AG09309 (cell line): ENCODE results near the gene PLK2.

Experiments used
- DNase-seq: peaks from one replicate; pipeline ENCODE4 v3.0.0-alpha.2; 2010; ENCODE audit warnings: low read depth
- H3K4me3 ChIP-seq: 2 replicates; pipeline ENCODE4 v1.5.1; 2011; ENCODE audit warnings: mild to moderate bottlenecking, low read depth, low read length, moderate library complexity; ENCODE audit not compliant: control insufficient read depth
- TF ChIP-seq, protein P1 (sequence below): IDR thresholded peaks from 2 replicates; pipeline ENCODE4 v1.5.1; 2011; ENCODE audit warnings: mild to moderate bottlenecking, low read depth, low read length, inconsistent platforms; ENCODE audit not compliant: insufficient read depth, control insufficient read depth; ENCODE audit errors: missing control alignments

Gene PLK2

DNA sequence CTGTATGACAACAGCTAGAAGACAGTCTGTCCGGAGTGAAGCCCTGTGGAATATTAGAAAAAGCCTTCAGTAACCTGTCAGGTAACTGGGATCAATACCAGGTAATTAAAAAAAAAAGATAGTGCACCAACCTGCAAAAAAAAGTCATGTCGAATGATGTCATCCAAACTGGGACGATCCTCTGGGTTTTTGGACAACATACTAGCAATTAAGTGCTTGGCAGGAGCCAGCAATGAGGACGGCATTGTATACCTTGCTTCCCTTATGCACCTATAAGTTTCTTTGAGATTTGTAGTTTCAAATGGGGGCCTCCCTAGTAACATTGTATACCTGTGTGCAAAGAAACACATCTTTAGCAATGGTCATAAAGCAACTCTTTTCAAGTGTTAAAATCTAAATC, 2.8 kb downstream of the PLK2 start:
- DNase-seq, result no peak
- H3K4me3 ChIP-seq, result peak overlapping the region; percentile 93
- TF ChIP-seq, protein P1, sequence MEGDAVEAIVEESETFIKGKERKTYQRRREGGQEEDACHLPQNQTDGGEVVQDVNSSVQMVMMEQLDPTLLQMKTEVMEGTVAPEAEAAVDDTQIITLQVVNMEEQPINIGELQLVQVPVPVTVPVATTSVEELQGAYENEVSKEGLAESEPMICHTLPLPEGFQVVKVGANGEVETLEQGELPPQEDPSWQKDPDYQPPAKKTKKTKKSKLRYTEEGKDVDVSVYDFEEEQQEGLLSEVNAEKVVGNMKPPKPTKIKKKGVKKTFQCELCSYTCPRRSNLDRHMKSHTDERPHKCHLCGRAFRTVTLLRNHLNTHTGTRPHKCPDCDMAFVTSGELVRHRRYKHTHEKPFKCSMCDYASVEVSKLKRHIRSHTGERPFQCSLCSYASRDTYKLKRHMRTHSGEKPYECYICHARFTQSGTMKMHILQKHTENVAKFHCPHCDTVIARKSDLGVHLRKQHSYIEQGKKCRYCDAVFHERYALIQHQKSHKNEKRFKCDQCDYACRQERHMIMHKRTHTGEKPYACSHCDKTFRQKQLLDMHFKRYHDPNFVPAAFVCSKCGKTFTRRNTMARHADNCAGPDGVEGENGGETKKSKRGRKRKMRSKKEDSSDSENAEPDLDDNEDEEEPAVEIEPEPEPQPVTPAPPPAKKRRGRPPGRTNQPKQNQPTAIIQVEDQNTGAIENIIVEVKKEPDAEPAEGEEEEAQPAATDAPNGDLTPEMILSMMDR, result no peak

- TF ChIP-seq, protein P1, result no peak
- no peak overlapping the region; the same call in 1 of the 2 replicates for H3K4me3 ChIP-seq
Observed at GRCh38 chr5:58456486-58456885, 3.4 kb downstream of the PLK2 start.

GRCh38 chr5:58456026-58456425, 3.9 kb downstream of the PLK2 start:
- H3K4me3 ChIP-seq, result peak overlapping the region; percentile 18
- DNase-seq, result no peak
- TF ChIP-seq, protein P1, result no peak

More at GRCh38 chr5:58456486-58456885, 3.4 kb downstream of the PLK2 start:
- no peak for DNase-seq

GRCh38 chr5:58455480-58455879, 4.4 kb downstream of the PLK2 start:
- DNase-seq, result no peak
- TF ChIP-seq, protein P1, result no peak
- H3K4me3 ChIP-seq, result no peak overlapping the region; the same call in 1 of the 2 replicates

DNA sequence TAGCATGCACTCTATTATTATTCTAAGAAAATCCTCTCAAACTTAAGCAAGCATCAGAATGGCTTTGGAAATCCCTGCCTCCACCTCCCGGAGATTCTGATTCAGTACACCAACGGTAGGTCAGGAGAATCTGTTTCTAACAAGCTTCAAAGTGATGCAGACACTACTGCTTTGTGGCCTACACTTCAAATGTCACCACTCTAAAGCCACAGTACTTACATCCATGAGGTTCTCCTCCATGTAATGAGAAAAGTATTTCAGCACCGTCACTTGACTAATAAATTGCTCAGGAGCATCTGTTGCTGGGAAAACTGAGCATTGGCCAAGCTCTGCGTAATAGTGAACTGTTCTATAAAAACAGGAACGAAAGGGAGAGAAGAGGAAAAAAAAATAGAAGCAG, 4.8 kb downstream of the PLK2 start:
- TF ChIP-seq, protein P1, result peak; percentile 16
- no peak overlapping the region for H3K4me3 ChIP-seq
- peak; percentile 70 for DNase-seq

GRCh38 chr5:58454025-58454424, 5.9 kb downstream of the PLK2 start:
- TF ChIP-seq, protein P1, result no peak
- no peak overlapping the region for H3K4me3 ChIP-seq
- no peak for DNase-seq

- DNase-seq, result no peak
- H3K4me3 ChIP-seq, result no peak overlapping the region
- TF ChIP-seq, protein P1, result no peak
Observed at GRCh38 chr5:58453306-58453705, 6.6 kb downstream of the PLK2 start.
